Stimulated activated CD4-positive, alpha-beta T cell treated with anti-CD3 and anti-CD28 coated beads, Interleukin-15, amount 100 ng/mL, for 48 hours (primary cell): ENCODE results near the gene MKRN3.

Source experiments
- DNase-seq, 2 donors: peaks; one replicate each; pipeline ENCODE4 v3.0.0-alpha.2; 2020; ENCODE audit warnings: low read depth in 2 of 2

Gene MKRN3

GRCh38 chr15:23565395-23566070 is at the start of gene MKRN3:
MKRN3 (plus strand) TSS chr15:23565674; CDS start chr15:23565783, 109 bp downstream.
- DNase-seq = peak in 1 of 2 donors; percentile 7

- no peak for DNase-seq
Observed at GRCh38 chr15:23516866-23517265, 48.6 kb upstream of the MKRN3 start.

- no peak for DNase-seq
Observed at GRCh38 chr15:23518104-23518503, 47.4 kb upstream of the MKRN3 start.

DNA sequence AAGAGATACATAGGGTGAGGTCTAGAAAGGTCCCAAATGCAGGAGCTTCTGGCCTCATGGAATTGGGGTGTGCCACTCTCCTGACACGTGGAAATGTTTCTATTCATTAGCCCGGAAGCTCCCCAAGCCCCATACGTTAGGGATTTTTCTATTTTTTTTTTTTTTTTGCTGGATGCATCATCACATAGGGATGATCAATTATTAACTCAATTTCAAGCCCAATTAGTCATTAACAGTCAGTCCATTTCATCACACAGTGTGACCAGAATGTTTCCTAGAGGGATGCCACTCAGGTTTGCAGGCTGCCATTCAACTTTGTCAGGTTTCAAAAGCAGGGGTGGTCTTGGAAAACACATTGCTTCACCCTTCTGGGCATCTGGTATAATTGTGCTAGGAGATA is 40.7 kb upstream of the MKRN3 start:
- no peak for DNase-seq

GRCh38 chr15:23529891-23530290 is 35.6 kb upstream of the MKRN3 start:
- no peak for DNase-seq

DNA sequence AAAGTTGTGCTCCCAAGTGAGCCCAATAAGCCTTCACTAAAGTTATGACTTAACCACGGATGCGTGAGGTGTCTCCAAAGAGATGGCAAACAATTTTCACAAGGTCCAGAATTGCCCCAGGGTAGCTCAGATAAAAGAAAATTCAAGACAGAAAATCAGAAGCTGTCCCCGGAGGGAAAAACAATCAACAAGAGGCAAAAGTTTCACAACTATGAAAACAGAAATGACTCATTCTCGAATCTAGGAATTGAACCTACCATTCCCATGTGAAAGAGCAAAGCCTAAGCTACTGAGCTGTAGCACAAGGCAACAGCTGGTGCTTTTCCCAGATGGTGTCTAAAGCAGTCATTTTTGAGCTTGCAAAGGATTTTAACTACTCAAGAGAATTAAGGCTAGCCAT is 33.5 kb upstream of the MKRN3 start:
- DNase-seq = no peak

GRCh38 chr15:23536659-23537058 is 28.8 kb upstream of the MKRN3 start:
- no peak for DNase-seq

GRCh38 chr15:23538648-23539047 is 26.8 kb upstream of the MKRN3 start:
- DNase-seq = no peak

GRCh38 chr15:23539892-23540291 is 25.6 kb upstream of the MKRN3 start:
- DNase-seq = no peak

DNA sequence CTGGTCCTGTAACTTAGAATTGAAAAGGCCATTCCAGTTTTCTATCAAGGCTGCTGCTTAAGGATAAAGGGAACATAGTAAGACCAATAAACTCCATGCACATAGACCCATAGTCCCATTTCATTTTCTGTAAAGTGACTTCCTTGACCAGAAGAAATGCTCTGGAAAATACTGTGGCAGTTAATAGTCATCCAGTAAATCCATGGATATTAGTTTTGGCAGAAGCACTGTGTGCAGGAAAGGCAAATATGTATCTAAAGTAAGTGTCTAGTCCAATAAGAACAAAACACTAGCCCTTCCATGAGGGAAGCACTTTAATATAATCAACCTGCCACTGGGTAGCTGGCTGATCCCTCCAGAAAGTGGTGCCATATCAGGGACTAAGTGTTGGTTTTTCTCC is 19.3 kb upstream of the MKRN3 start:
- DNase-seq = no peak

DNA sequence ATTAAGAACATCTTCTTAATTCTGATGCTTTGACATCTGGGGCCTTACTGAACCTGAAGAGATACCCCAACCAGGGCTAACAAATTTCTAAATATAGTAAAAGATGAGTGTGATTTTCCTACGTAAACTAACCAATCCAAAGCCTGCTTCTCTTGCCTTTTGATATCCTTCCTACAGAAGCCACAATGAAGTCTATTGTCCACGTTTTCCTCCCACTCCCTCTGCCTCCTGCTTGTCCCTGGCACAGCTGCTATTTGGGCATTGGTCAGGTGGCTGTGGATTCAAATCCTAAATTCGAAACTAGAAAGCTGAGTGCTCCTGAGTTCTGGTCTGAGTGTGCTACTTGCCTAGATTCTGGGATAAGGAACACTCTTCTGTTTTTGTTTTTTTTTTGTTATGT is 17.4 kb upstream of the MKRN3 start:
- no peak for DNase-seq

DNA sequence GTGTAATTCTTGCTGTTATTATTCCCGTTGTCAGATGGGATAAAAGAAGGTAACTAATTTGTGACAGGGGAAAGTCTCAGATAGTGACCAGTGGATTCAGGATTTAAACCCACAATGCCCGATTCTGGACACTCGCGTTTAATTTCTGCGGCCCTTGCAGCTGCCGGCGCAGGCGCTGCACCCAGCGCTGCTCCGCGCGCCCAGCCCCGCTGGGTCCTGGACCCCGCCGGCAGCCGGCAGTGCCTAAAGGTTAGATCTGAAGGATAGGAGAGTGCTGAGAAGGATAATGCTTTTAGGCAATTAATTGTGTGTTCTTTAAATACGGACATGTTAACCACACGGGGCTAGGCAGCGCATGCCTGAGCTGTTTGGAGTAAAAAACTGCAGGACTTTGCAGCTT is 3.6 kb upstream of the MKRN3 start:
- no peak for DNase-seq

DNA sequence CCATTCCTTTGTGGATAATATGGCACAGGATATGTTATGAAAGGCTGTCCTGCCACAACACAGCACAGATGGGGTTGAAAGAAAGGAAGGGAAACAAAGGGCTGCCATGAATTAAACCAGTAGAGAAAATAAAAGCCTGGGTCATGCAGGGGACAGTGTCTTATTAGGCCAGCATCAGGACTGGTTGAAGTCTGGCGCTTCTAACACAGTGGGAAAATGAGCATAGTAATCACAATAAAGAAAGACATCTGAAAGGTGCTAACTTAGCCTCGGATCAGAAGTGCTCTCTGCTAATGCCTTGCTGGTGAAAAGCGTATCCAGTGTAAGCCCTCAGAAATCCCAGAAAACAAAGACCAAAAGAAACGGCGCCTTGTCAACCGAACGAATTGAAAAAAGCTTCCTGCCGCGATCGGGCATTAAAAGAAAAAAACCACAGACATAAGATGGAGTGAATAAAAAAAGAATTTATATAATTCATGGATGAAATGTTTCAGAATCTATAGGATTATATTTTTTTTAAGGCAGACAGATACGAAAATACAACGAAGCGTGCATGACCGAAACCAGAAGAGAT is 566 bp upstream of the MKRN3 start:
- DNase-seq = no peak

- DNase-seq = peak in 1 of 2 donors; percentile 1
Observed at GRCh38 chr15:23566071-23566554, 639 bp downstream of the MKRN3 start.

DNA sequence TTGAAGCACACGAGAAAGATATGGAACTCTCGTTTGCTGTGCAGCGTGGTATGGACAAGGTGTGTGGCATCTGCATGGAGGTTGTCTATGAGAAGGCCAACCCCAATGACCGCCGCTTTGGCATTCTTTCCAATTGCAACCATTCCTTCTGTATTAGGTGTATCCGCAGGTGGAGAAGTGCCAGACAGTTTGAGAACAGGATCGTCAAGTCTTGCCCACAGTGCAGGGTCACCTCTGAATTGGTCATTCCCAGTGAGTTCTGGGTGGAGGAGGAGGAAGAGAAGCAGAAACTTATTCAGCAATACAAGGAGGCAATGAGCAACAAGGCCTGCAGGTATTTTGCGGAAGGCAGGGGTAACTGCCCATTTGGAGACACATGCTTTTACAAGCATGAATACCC is 1.2 kb downstream of the MKRN3 start:
- DNase-seq = no peak

GRCh38 chr15:23567921-23568320 is 2.4 kb downstream of the MKRN3 start:
- DNase-seq = no peak

DNA sequence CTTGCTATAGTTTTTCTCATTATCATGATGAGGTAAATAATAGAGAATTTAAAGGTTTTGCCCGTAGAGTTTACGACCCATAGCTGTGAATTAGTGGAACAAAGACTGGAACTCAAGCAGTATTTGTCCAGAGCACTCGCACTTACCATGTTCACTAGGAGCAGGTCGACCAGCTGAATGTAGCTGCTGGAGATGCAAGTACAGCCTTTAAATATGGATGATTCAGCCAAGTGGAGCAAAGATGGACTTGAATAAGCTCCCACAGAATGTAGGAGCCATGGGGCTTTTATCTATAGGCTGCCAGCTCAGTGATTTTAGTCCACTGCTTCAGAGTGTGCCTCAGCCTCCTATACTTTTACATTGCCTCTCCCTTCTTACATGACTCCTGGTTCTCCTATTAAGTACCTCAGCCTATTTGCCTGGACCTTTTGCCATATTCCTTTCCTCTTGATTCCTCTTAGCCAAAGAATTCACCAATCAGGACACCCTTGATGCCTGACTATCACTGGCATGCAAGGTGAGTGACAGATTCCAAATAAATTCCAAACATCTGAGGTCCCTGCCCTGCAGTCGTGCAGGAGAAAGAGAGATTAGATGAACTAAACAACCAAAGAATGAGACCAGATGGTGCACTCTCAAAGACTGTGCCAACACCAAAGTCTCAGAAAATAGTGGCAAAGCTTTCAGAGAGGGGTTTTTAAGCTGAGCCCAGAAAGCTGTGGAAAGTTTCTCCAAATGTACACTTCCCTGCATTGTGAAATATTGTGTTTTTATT is 3.9 kb downstream of the MKRN3 start:
- DNase-seq = no peak

DNA sequence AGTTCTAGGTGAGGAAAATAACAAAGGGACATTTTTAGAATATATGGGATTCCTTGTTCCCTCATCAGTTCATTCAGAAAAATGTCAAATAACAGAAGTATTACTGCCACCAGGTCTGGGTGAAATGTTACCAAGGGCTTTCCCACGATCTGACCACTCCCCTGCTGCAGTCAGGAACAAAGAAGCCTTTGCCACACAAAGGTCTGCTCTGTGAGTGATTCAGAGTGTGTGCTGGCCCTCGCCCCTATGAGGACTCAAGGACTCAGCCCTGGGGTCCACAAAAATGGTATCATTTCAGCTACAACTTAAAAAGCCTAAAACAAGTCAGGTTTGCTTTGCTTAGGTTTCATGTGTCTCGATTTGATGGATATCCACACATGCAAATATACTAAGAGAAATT is 5.0 kb downstream of the MKRN3 start:
- no peak for DNase-seq

DNA sequence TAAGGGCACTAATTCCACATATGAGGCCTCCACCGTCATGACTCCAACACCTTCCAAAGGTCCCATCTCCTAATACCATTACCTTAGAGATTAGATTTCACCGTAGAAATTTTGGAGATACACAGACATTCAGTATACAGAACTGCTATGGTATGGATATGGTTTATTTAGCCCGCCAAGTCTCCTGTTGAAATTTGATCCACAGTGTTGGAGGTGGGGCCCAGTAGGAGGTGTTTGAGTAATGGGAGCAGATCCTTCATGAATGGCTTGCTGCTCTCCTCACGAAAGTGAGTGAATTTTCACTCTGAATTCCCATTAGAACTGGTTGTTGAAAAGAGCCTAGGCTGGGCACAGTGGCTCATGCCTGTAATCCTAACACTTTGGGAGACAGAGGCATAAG is 7.4 kb downstream of the MKRN3 start:
- DNase-seq = no peak

GRCh38 chr15:23574742-23575141 is 9.3 kb downstream of the MKRN3 start:
- no peak for DNase-seq

DNA sequence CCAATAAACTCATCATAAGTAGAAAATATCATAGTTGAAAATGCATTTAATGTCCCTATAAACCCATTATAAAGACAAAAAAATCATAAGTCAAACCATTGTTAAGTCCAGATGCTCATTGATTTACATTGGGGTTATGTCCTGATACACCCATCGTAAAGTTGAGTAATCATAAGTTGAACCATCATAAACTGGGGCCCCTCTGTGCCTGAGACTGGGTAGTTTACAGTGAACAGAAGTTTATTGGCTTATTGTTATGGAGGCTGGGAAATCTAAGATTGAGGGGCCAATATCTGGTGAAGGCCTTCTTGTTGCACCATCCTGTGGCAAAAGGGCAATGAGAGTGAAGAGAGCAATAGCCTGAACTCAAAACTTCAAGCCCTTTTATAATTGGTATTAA is 10.6 kb downstream of the MKRN3 start:
- no peak for DNase-seq

GRCh38 chr15:23578521-23579150 is 13.2 kb downstream of the MKRN3 start:
- no peak for DNase-seq
